Transverse colon (tissue), 3 donors: ENCODE data around the gene RDH12.
"Not testable (repeated sequence)": the region's sequence is repeated elsewhere in the genome, so short reads cannot be mapped to it uniquely, and the experiment has no call there.

Source experiments
- CTCF ChIP-seq, 5 experiments: fragments of 200-600 bp in 3 of 5; fragments of 450-650 bp in 2 of 5; sonication (generic) in 3 of 5; IDR thresholded peaks; 1 replicate in 2 of 5; 2 replicates in 3 of 5; pipeline ENCODE4 v1.5.1; 2016 to 2017; ENCODE audit warnings: antibody characterized with exemption in 5 of 5, inconsistent platforms in 3 of 5, mild to moderate bottlenecking in 2 of 5, moderate library complexity in 1 of 5
- POLR2A ChIP-seq: fragments of 450-650 bp; IDR thresholded peaks from one replicate; pipeline ENCODE4 v1.6.1; 2016; ENCODE audit warnings: antibody characterized with exemption, mild to moderate bottlenecking, moderate library complexity

GRCh38 chr14:67709796-67710195 is 8.1 kb downstream of the RDH12 start:
- not testable (repeated sequence) for TF ChIP-seq CTCF (IDR thresholded peaks at IDR 0.05); POLR2A
